ENCODE data around the gene SPEF1.

Gene SPEF1

GRCh38 chr20:3729811-3730540, 51.3 kb downstream of the SPEF1 start:
- H3K27ac ChIP-seq (ENCODE audit: low read depth, low read length, poor library complexity, severe bottlenecking): no peak overlapping the region
- no peaks in the 10 kb centered on the region for H3F3A ChIP-seq (ENCODE audit: insufficient read depth, low read length)
- peaks cover 6% of the 10 kb centered on the region for H3K27me3 ChIP-seq (ENCODE audit: insufficient read depth, low read length)
- H3K36me3 ChIP-seq (ENCODE audit: insufficient read depth, low read length): no peaks in the 10 kb centered on the region
- no peaks in the 10 kb centered on the region for H3K9me2 ChIP-seq (ENCODE audit: low read depth, low read length)
- no peak overlapping the region for H3K4me3 ChIP-seq (ENCODE audit: low read depth, low read length, poor library complexity, severe bottlenecking)
- H4K20me1 ChIP-seq (ENCODE audit: insufficient read depth, low read length): no peaks in the 10 kb centered on the region
- TF ChIP-seq EZH2 (IDR thresholded peaks at IDR 0.05; ENCODE audit: borderline replicate concordance, low read length): no peak
- no peak for TF ChIP-seq CTCF (IDR thresholded peaks at IDR 0.05; ENCODE audit: low read length)
- H2AFZ ChIP-seq (ENCODE audit: low read length): no peak overlapping the region
- H3K9ac ChIP-seq (ENCODE audit: low read length): no peak overlapping the region
- H3K79me2 ChIP-seq (ENCODE audit: insufficient read depth, low read length): no peaks in the 10 kb centered on the region
- no peaks in the 10 kb centered on the region for H3K4me1 ChIP-seq (ENCODE audit: insufficient read depth, low read length, severe bottlenecking)
- no peaks in the 10 kb centered on the region for H3K9me3 ChIP-seq (ENCODE audit: low read length)
- no peak overlapping the region for H3K4me2 ChIP-seq (ENCODE audit: low read length)

GRCh38 chr20:3729378-3729777, 51.9 kb downstream of the SPEF1 start:
- Histone ChIP-seq H2AFZ (ENCODE audit: low read length) (no peak overlapping the region), H3K4me3 (ENCODE audit: low read depth, low read length, poor library complexity, severe bottlenecking) (no peak overlapping the region), H3K27me3 (ENCODE audit: insufficient read depth, low read length) (peaks cover 6% of the 10 kb centered on the region), H3K4me2 (ENCODE audit: low read length) (no peak overlapping the region), H3K9me3 (ENCODE audit: low read length) (no peaks in the 10 kb centered on the region), H3K36me3 (ENCODE audit: insufficient read depth, low read length) (no peaks in the 10 kb centered on the region), H4K20me1 (ENCODE audit: insufficient read depth, low read length) (no peaks in the 10 kb centered on the region), H3K79me2 (ENCODE audit: insufficient read depth, low read length) (no peaks in the 10 kb centered on the region), H3K4me1 (ENCODE audit: insufficient read depth, low read length, severe bottlenecking) (no peaks in the 10 kb centered on the region), H3F3A (ENCODE audit: insufficient read depth, low read length) (no peaks in the 10 kb centered on the region), H3K9ac (ENCODE audit: low read length) (no peak overlapping the region), H3K27ac (ENCODE audit: low read depth, low read length, poor library complexity, severe bottlenecking) (no peak overlapping the region), H3K9me2 (ENCODE audit: low read depth, low read length) (no peaks in the 10 kb centered on the region)
- TF ChIP-seq EZH2 (IDR thresholded peaks at IDR 0.05; ENCODE audit: borderline replicate concordance, low read length): no peak
- no peak for TF ChIP-seq CTCF (IDR thresholded peaks at IDR 0.05; ENCODE audit: low read length)

GRCh38 chr20:3728876-3729275, 52.4 kb downstream of the SPEF1 start:
- Histone ChIP-seq H3K79me2 (ENCODE audit: insufficient read depth, low read length) (no peaks in the 10 kb centered on the region), H3K27ac (ENCODE audit: low read depth, low read length, poor library complexity, severe bottlenecking) (no peak overlapping the region), H3K9me2 (ENCODE audit: low read depth, low read length) (no peaks in the 10 kb centered on the region), H2AFZ (ENCODE audit: low read length) (no peak overlapping the region), H3K36me3 (ENCODE audit: insufficient read depth, low read length) (no peaks in the 10 kb centered on the region), H3K4me3 (ENCODE audit: low read depth, low read length, poor library complexity, severe bottlenecking) (no peak overlapping the region), H3K9ac (ENCODE audit: low read length) (no peak overlapping the region), H3F3A (ENCODE audit: insufficient read depth, low read length) (no peaks in the 10 kb centered on the region), H3K4me2 (ENCODE audit: low read length) (no peak overlapping the region), H3K9me3 (ENCODE audit: low read length) (no peaks in the 10 kb centered on the region), H4K20me1 (ENCODE audit: insufficient read depth, low read length) (no peaks in the 10 kb centered on the region), H3K4me1 (ENCODE audit: insufficient read depth, low read length, severe bottlenecking) (no peaks in the 10 kb centered on the region), H3K27me3 (ENCODE audit: insufficient read depth, low read length) (peaks cover 6% of the 10 kb centered on the region)
- TF ChIP-seq EZH2 (IDR thresholded peaks at IDR 0.05; ENCODE audit: borderline replicate concordance, low read length) (no peak), CTCF (IDR thresholded peaks at IDR 0.05; ENCODE audit: low read length) (no peak)
